Keratinocyte (primary cell): ENCODE results near the gene ZNF335. TPM values are rescaled to one million over a fixed set of nuclear protein-coding genes. Genes with fewer than 3 reads are reported as not detected.

Experiments used
- DNase-seq: peaks from one replicate; pipeline ENCODE4 v3.0.0-alpha.2; 2011; ENCODE audit warnings: low read depth, missing footprints, low spot score
- FAIRE-seq: peaks from 2 replicates; lab custom pipeline; 2011; peaks lifted over from hg19 to GRCh38; lab: Jason Lieb, UNC
- H2AFZ ChIP-seq: 2 replicates; pipeline ENCODE4 v1.6.0; 2012; ENCODE audit warnings: low read length, control low read depth, inconsistent platforms; ENCODE audit not compliant: control insufficient read depth
- H3K27ac ChIP-seq: 2 replicates; pipeline ENCODE4 v1.5.1; 2011; ENCODE audit warnings: low read length; ENCODE audit not compliant: control insufficient read depth, insufficient read depth
- H3K27me3 ChIP-seq: 3 replicates; pipeline ENCODE4 v1.6.0; 2011; ENCODE audit warnings: low read length; ENCODE audit not compliant: control insufficient read depth, insufficient read depth; ENCODE audit errors: extremely low read depth
- H3K36me3 ChIP-seq, 2 experiments: 2 replicates in 1 of 2; 3 replicates in 1 of 2; pipeline ENCODE4 v1.5.1; 2011; ENCODE audit warnings: low read length in 2 of 2, mild to moderate bottlenecking in 1 of 2; ENCODE audit not compliant: control insufficient read depth in 2 of 2, insufficient read depth in 2 of 2; ENCODE audit errors: extremely low read depth in 1 of 2
- H3K4me1 ChIP-seq: 3 replicates; pipeline ENCODE4 v1.5.1; 2011; ENCODE audit warnings: low read length; ENCODE audit not compliant: control insufficient read depth, insufficient read depth; ENCODE audit errors: extremely low read depth
- H3K4me2 ChIP-seq: 3 replicates; pipeline ENCODE4 v1.6.0; 2011; ENCODE audit warnings: low read depth, low read length; ENCODE audit not compliant: control insufficient read depth, insufficient read depth; ENCODE audit errors: extremely low read depth
- H3K4me3 ChIP-seq, 3 experiments: fragments of 200-600 bp in 1 of 3; sonication (generic) in 1 of 3; 2 replicates in 2 of 3; 3 replicates in 1 of 3; pipeline ENCODE4 v1.5.1; 2011 to 2016; ENCODE audit warnings: low read length in 3 of 3, mild to moderate bottlenecking in 3 of 3, control low read depth in 2 of 3, inconsistent platforms in 1 of 3, low read depth in 1 of 3, mixed read lengths in 1 of 3, mixed run types in 1 of 3, moderate library complexity in 1 of 3; ENCODE audit not compliant: control insufficient read depth in 2 of 3, insufficient read depth in 2 of 3; ENCODE audit errors: extremely low read depth in 1 of 3
- H3K79me2 ChIP-seq: 2 replicates; pipeline ENCODE4 v1.6.0; 2012; ENCODE audit warnings: low read length; ENCODE audit not compliant: control insufficient read depth, insufficient read depth
- H3K9ac ChIP-seq: 3 replicates; pipeline ENCODE4 v1.6.0; 2011; ENCODE audit warnings: low read length; ENCODE audit not compliant: control insufficient read depth, insufficient read depth; ENCODE audit errors: extremely low read depth
- H3K9me1 ChIP-seq: 3 replicates; pipeline ENCODE4 v1.6.0; 2011; ENCODE audit warnings: low read length; ENCODE audit not compliant: control insufficient read depth, insufficient read depth; ENCODE audit errors: extremely low read depth
- H3K9me3 ChIP-seq: 2 replicates; pipeline ENCODE4 v1.5.1; 2012; ENCODE audit warnings: low read depth, low read length; ENCODE audit not compliant: control insufficient read depth
- H4K20me1 ChIP-seq: 3 replicates; pipeline ENCODE4 v1.6.0; 2011; ENCODE audit warnings: low read length; ENCODE audit not compliant: control insufficient read depth, insufficient read depth; ENCODE audit errors: extremely low read depth
- EZH2 ChIP-seq: IDR thresholded peaks from one replicate; pipeline ENCODE4 v1.6.1; 2012; ENCODE audit warnings: inconsistent platforms, mild to moderate bottlenecking, low read length, moderate library complexity
- dilution Hi-C: fragments of 300-500 bp; cut with MboI; formaldehyde crosslinking; loops from one replicate; pipeline ENCODE4 v1.7.0; 2020; ENCODE audit warnings: low sequenced_read_pairs; ENCODE audit not compliant: extremely low pct_ligation_motif_present
- polyA plus RNA-seq, 5 experiments: library from polyadenylated mRNA; depleted of rRNA in 3 of 5; stranded (reverse) in 3 of 5; stranded (forward) in 1 of 5; unstranded in 1 of 5; fragments of >200 nt; gene quantifications; 1 replicate in 1 of 5; 2 replicates in 3 of 5; 3 replicates in 1 of 5; pipeline versions ENCODE4 v1.2.1 to v1.2.3, GENCODE V29; 2011 to 2012; ENCODE audit warnings: missing spikeins in 2 of 5, low read depth in 1 of 5, low replicate concordance in 1 of 5
- TF ChIP-seq, protein P1 (sequence below), 3 experiments: IDR thresholded peaks in 1 of 3; conservative IDR thresholded peaks in 1 of 3; optimal IDR thresholded peaks in 1 of 3; 2 replicates in 2 of 3; 3 replicates in 1 of 3; pipeline versions ENCODE3 to v1.5.1; 2011; ENCODE audit warnings: low read length in 3 of 3, mild to moderate bottlenecking in 3 of 3, moderate library complexity in 2 of 3, control low read depth in 1 of 3, inconsistent platforms in 1 of 3; ENCODE audit not compliant: insufficient read depth in 2 of 3; ENCODE audit errors: extremely low read depth in 1 of 3

Gene ZNF335
- polyA plus RNA-seq, 1 donor (not counting 4 experiments of a cell fraction or from before 2014, with no cell fraction given) = 5.8 TPM

DNA sequence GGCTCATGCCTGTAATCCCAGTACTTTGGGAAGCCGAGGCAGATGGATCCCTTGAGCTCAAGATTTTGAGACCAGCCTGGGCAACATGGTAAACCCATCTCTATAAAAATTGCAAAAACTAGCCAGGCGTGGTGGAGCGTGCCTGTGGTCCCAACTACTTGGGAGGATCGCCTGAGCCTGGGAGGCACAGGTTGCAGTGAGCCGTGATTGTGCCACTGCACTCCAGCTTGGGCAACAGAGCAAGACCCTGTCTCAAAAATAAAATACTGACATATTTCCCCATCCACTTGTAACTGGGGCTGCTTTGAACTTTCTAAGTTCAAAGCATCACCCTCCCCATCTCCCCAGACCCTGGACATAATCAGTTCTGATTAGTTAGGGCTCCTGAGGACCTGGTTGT lies 29.5 kb upstream of the ZNF335 start:
- H3K4me1 ChIP-seq = peaks cover 27% of the 10 kb centered on the region
- H3K4me3 ChIP-seq = no peak overlapping the region
- H3K36me3 ChIP-seq = no peaks in the 10 kb centered on the region
- H3K9me3 ChIP-seq = no peaks in the 10 kb centered on the region
- dilution Hi-C loops = no loop called here
- no peaks in the 10 kb centered on the region for H3K79me2 ChIP-seq
- no peak overlapping the region for H2AFZ ChIP-seq
- TF ChIP-seq, protein P1, sequence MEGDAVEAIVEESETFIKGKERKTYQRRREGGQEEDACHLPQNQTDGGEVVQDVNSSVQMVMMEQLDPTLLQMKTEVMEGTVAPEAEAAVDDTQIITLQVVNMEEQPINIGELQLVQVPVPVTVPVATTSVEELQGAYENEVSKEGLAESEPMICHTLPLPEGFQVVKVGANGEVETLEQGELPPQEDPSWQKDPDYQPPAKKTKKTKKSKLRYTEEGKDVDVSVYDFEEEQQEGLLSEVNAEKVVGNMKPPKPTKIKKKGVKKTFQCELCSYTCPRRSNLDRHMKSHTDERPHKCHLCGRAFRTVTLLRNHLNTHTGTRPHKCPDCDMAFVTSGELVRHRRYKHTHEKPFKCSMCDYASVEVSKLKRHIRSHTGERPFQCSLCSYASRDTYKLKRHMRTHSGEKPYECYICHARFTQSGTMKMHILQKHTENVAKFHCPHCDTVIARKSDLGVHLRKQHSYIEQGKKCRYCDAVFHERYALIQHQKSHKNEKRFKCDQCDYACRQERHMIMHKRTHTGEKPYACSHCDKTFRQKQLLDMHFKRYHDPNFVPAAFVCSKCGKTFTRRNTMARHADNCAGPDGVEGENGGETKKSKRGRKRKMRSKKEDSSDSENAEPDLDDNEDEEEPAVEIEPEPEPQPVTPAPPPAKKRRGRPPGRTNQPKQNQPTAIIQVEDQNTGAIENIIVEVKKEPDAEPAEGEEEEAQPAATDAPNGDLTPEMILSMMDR (optimal IDR thresholded peaks at IDR 0.05 in 1 of 3, IDR thresholded peaks at IDR 0.05 in 1 of 3, conservative IDR thresholded peaks at IDR 0.05 in 1 of 3; ENCODE audit: extremely low read depth in 1 of 3, insufficient read depth in 2 of 3, low read length in 3 of 3) = no peak
- TF ChIP-seq EZH2 = no peak
- no peaks in the 10 kb centered on the region for H4K20me1 ChIP-seq
- no peaks in the 10 kb centered on the region for H3K27me3 ChIP-seq
- no peak overlapping the region for H3K9ac ChIP-seq
- H3K9me1 ChIP-seq = no peaks in the 10 kb centered on the region
- DNase-seq (no peak), FAIRE-seq (no peak)
- H3K4me2 ChIP-seq = no peak overlapping the region
- no peak overlapping the region for H3K27ac ChIP-seq

DNA sequence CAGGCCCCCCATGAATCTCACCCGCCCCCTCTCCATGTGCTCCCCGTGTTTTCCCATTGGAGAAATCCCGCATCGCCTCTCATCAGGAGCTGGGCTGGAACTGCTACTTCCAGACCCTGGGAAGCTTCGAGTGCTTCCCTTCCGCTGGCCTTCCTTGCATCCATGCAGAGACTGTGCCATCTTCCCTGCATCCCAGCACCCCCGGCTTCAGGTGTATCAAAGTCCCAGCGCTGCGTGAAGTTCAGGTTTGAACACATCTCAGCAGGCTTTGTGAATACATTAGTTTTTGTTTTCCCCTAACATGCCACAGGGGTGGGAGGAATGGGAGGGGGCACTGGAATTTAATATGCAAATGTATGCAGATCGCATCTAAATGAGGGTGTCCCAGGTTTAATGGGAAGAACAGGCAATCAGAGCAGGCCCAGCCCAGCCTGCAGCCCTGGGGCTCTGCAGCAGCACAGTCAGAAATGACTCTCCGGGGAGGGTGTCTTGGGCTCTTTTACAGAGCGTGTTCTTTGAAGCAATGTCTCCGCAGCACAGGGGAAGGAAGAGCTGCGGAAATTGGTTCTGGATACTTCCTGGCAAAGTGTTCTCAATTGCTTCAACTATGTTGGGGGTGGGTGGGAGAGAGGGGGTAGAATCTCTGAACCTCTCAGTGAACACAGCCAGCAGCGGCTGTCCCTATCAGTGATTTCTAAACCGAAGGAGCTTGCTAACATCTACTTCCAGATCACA lies 28.4 kb upstream of the ZNF335 start:
- Histone ChIP-seq H3K9me1 (no peaks in the 10 kb centered on the region), H3K27ac (no peak overlapping the region), H3K4me2 (peak overlapping the region; percentile 43), H3K4me1 (peaks cover 28% of the 10 kb centered on the region), H3K9ac (no peak overlapping the region), H3K36me3 (no peaks in the 10 kb centered on the region), H3K9me3 (no peaks in the 10 kb centered on the region), H4K20me1 (no peaks in the 10 kb centered on the region), H2AFZ (peak overlapping the region; percentile 61), H3K4me3 (no peak overlapping the region), H3K79me2 (no peaks in the 10 kb centered on the region), H3K27me3 (no peaks in the 10 kb centered on the region)
- no peak for TF ChIP-seq EZH2
- TF ChIP-seq, protein P1 (optimal IDR thresholded peaks at IDR 0.05 in 1 of 3, IDR thresholded peaks at IDR 0.05 in 1 of 3, conservative IDR thresholded peaks at IDR 0.05 in 1 of 3; ENCODE audit: extremely low read depth in 1 of 3, insufficient read depth in 2 of 3, low read length in 3 of 3) = no peak
- FAIRE-seq (no peak), DNase-seq (no peak)
- dilution Hi-C loops = no loop called here
